ENCODE data around the gene PLCG2.

PLCG2 gene

DNA sequence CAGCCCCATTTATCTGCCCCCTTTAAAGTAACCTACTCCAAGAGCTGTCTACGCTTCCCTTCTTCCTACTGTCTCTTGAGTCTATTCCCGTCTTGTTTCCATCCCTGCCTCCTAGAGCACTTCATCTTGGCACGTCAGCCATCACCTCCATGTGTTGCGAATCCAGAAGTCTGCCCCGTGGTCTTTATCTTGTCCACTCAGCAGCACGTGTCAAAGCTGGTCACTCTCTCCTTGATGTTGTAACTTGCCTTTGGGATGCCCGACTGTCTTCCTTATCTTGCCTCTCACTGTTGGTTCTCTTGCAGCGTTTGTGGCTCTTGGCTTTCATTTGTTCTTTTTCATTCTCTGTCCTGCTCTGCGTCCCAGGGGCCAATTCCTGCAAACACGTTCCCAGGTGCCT is 99.4 kb downstream of the PLCG2 start:
- no peak overlapping the region for H3K4me3 ChIP-seq (replicated peaks; ENCODE audit: low read depth, low read length)
- TF ChIP-seq, protein P1, sequence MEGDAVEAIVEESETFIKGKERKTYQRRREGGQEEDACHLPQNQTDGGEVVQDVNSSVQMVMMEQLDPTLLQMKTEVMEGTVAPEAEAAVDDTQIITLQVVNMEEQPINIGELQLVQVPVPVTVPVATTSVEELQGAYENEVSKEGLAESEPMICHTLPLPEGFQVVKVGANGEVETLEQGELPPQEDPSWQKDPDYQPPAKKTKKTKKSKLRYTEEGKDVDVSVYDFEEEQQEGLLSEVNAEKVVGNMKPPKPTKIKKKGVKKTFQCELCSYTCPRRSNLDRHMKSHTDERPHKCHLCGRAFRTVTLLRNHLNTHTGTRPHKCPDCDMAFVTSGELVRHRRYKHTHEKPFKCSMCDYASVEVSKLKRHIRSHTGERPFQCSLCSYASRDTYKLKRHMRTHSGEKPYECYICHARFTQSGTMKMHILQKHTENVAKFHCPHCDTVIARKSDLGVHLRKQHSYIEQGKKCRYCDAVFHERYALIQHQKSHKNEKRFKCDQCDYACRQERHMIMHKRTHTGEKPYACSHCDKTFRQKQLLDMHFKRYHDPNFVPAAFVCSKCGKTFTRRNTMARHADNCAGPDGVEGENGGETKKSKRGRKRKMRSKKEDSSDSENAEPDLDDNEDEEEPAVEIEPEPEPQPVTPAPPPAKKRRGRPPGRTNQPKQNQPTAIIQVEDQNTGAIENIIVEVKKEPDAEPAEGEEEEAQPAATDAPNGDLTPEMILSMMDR (IDR thresholded peaks at IDR 0.05; ENCODE audit: low read depth, low read length, missing control alignments) = no peak
- DNase-seq (ENCODE audit: extremely low read depth, low read depth) = no peak

DNA sequence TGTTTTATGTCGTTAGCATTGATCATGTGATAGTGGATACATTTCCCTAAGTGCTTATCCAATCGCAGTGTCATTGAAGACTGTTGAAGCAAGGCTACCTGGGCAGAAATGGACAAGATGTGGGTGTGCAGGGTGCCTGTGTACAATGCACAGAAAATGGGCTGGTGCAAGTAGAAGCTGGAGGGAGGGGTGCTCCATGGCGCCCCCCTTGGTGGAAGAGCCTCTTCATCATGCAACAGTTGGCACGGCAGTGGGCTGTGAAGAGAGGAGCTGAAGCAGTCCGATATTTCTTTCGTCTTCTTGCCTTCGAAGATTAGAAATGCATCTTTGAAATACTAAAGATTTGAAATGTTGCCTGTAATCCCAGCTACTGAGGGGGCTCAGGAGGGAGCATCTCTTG is 100.5 kb downstream of the PLCG2 start:
- TF ChIP-seq, protein P1 (IDR thresholded peaks at IDR 0.05; ENCODE audit: low read depth, low read length, missing control alignments) = peak; percentile 39
- H3K4me3 ChIP-seq (replicated peaks; ENCODE audit: low read depth, low read length) = no peak overlapping the region
- DNase-seq (ENCODE audit: extremely low read depth, low read depth) = no peak

DNA sequence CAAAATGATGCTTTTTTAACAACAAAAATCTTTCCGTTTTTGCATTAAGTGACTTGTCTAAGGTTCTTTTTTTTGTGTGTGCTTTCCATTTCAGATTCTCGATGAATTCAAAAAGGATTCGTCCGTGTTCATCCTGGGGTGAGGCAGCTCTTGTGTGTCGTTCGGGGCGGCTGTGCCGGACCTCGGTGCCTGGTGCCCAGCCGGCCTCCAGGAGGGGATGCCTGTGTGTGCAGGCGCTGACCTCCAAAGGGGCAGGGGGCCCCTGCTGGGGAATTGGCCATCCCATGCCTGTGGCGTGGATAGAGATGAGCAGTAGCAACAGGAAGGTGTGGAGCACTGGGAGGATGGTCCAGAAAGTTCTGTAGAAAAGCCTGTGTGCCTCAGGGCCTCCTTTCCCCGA is 101.7 kb downstream of the PLCG2 start:
- H3K4me3 ChIP-seq (replicated peaks; ENCODE audit: low read depth, low read length) = no peak overlapping the region
- no peak for DNase-seq (ENCODE audit: extremely low read depth, low read depth)
- TF ChIP-seq, protein P1 (IDR thresholded peaks at IDR 0.05; ENCODE audit: low read depth, low read length, missing control alignments) = no peak

DNA sequence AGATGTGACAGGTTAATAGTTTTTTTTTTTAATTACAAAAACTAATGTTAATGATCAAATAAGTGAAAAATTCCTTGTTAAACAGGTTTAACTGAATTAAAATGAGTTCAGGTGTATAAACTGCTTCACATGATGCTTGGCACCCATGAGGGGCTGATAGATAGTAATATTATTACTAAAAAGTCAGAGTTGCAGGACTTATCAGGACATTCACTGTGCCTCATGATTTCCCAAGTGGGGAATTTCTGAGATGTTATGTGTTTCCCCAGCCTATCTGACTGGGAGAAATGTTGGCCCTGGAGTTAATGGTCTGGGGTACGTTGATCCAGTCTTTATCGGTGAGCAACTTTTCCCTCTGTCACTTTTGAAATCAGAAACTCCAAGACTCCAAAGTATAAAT is 102.1 kb downstream of the PLCG2 start:
- TF ChIP-seq, protein P1 (IDR thresholded peaks at IDR 0.05; ENCODE audit: low read depth, low read length, missing control alignments) = no peak
- no peak for DNase-seq (ENCODE audit: extremely low read depth, low read depth)

DNA sequence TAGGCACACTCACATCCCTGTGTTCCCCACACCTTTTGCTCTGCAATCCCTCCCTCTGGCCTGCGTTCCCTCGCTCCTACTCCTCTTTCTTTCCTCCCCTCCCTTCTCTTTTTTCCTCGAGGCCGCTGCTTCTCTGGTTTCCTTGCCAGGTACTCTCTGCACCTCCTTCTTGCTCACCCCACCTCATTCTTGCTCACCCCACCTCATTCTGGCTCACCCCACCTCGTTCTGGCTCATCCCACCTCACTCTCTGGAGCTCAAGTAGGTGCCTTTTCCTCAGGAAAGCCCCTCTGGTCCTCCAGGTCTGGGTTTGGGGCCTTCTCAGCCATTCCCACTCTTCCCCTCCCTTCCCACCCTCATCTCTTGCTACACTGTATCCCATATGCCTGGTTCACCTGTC is 103.5 kb downstream of the PLCG2 start:
- TF ChIP-seq, protein P1 (IDR thresholded peaks at IDR 0.05; ENCODE audit: low read depth, low read length, missing control alignments) = no peak
- no peak for DNase-seq (ENCODE audit: extremely low read depth, low read depth)
- H3K4me3 ChIP-seq (replicated peaks; ENCODE audit: low read depth, low read length) = no peak overlapping the region

More for the DNA sequence above, 102.1 kb downstream of the PLCG2 start:
- no peak overlapping the region for H3K4me3 ChIP-seq (replicated peaks; ENCODE audit: low read depth, low read length)

DNA sequence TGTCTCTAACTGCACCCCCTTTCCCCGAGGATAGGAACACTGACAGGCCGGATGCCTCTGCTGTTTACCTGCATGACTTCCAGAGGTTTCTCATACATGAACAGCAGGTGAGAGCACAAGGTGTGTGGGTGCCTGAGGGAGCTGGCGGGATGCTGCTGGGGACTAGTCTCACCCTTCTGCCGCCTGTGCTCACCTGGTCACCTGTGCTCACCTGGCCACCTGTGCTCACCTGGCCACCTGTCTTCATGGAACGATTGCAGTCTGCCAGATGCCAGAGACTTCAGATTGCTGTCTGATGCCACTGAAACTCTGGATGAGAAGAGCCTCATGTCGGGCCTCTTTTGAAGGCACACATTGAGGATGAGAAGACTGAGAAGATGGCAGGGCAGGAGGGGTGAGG is 104.1 kb downstream of the PLCG2 start:
- no peak overlapping the region for H3K4me3 ChIP-seq (replicated peaks; ENCODE audit: low read depth, low read length)
- TF ChIP-seq, protein P1 (IDR thresholded peaks at IDR 0.05; ENCODE audit: low read depth, low read length, missing control alignments) = no peak
- DNase-seq (ENCODE audit: extremely low read depth, low read depth) = no peak

DNA sequence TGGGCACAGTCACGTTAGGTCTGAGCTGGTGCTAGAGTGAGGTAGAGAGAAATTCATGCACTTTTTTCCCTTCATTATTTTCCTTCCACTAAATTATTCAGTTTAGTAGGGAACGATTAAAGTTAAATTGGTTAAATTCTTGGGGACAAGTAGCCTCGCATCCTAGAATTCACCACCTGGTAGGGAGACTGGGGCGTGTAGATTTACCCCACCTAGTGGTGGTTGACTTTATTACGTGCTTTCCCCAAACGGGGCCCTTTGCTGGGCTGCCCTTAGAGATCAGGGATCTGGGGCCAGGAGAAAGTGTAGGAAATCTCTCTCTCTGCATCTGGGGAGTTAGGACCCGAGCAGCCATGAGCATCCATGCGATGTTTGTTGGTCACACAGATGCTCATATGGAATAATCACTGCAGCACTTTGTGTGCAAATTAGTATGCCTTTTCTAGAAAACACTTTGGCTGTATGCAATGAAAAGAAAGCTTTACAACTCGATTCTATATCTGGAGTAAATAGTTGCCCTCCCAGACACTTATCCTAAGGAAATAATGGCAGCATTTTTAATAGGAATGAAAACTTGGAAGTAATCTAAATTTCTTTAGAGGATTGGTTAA is 107.0 kb downstream of the PLCG2 start:
- no peak overlapping the region for H3K4me3 ChIP-seq (replicated peaks; ENCODE audit: low read depth, low read length)
- no peak for DNase-seq (ENCODE audit: extremely low read depth, low read depth)
- TF ChIP-seq, protein P1 (IDR thresholded peaks at IDR 0.05; ENCODE audit: low read depth, low read length, missing control alignments) = peak; percentile 79

Data from HFF-Myc (cell line).